Cardiac fibroblast (primary cell): ENCODE measurements around the gene UGT2B15.
"Not testable (repeated sequence)": the region's sequence is repeated elsewhere in the genome, so short reads cannot be mapped to it uniquely, and the experiment has no call there.

Experiments
- DNase-seq, 2 donors: peaks; one replicate each; pipeline versions ENCODE4 v3.0.0 to v3.0.0-alpha.2; 2010; ENCODE audit warnings: low read depth in 2 of 2
- H3K4me3 ChIP-seq, 2 donors: replicated peaks in 1 of 2; 1 replicate in 1 of 2; 2 replicates in 1 of 2; pipeline ENCODE4 v1.5.1; 2011; ENCODE audit warnings: low read depth in 2 of 2, low read length in 2 of 2, mild to moderate bottlenecking in 2 of 2, moderate library complexity in 1 of 2
- CTCF ChIP-seq: IDR thresholded peaks from one replicate; pipeline ENCODE4 v1.5.1; 2011; ENCODE audit warnings: low read depth, mild to moderate bottlenecking, low read length, inconsistent platforms

The UGT2B15 gene

GRCh38 chr4:68658672-68659071, 11.8 kb downstream of the UGT2B15 start:
- no peak for DNase-seq
- TF ChIP-seq CTCF = no peak

GRCh38 chr4:68657022-68657594, 13.3 kb downstream of the UGT2B15 start:
- DNase-seq, H3K4me3 ChIP-seq: not testable (repeated sequence)

More at GRCh38 chr4:68658672-68659071, 11.8 kb downstream of the UGT2B15 start:
- no peak overlapping the region for H3K4me3 ChIP-seq

GRCh38 chr4:68656445-68656973, 13.9 kb downstream of the UGT2B15 start:
- not testable (repeated sequence) for H3K4me3 ChIP-seq, DNase-seq

- no peak for TF ChIP-seq CTCF
- DNase-seq = no peak
- H3K4me3 ChIP-seq = no peak overlapping the region
Measured at GRCh38 chr4:68655764-68656444, 14.5 kb downstream of the UGT2B15 start.

GRCh38 chr4:68654946-68655721, 15.3 kb downstream of the UGT2B15 start:
- TF ChIP-seq CTCF = no peak
- no peak for DNase-seq
- no peak overlapping the region for H3K4me3 ChIP-seq

GRCh38 chr4:68651932-68652331, 18.5 kb downstream of the UGT2B15 start:
- TF ChIP-seq CTCF = no peak
- H3K4me3 ChIP-seq = no peak overlapping the region
- DNase-seq = no peak

- H3K4me3 ChIP-seq = no peak overlapping the region
- DNase-seq = no peak
- TF ChIP-seq CTCF = no peak
Measured at GRCh38 chr4:68630371-68630770, 40.1 kb downstream of the UGT2B15 start.

- not testable (repeated sequence) for H3K4me3 ChIP-seq, DNase-seq
Measured at GRCh38 chr4:68622731-68623130, 47.7 kb downstream of the UGT2B15 start.
